GM18499 (cell line): ENCODE data around the gene TAS2R60.
"Not testable (repeated sequence)": the region's sequence is repeated elsewhere in the genome, so short reads cannot be mapped to it uniquely, and the experiment has no call there.

Experiments
- ATAC-seq: cut with Tn5 transposase; IDR thresholded peaks from one replicate; pipeline ENCODE4 v1.9.1; 2021; ENCODE audit warnings: moderate number of reproducible peaks; ENCODE audit not compliant: insufficient read depth, unreplicated experiment

Gene TAS2R60

GRCh38 chr7:143443153-143443552 lies at the start of gene TAS2R60:
Gene TAS2R60, plus strand, starts transcription at chr7:143443453. Its CDS starts 0 bp downstream, at chr7:143443453.
- ATAC-seq = no peak

- no peak for ATAC-seq
Measured at GRCh38 chr7:143394068-143394467, 49.2 kb upstream of the TAS2R60 start.

GRCh38 chr7:143394777-143395176 lies 48.5 kb upstream of the TAS2R60 start:
- no peak for ATAC-seq

GRCh38 chr7:143395187-143396149 lies 47.8 kb upstream of the TAS2R60 start:
- no peak for ATAC-seq

- ATAC-seq = no peak
Measured at GRCh38 chr7:143396182-143396581, 47.1 kb upstream of the TAS2R60 start.

GRCh38 chr7:143396625-143397556 lies 46.4 kb upstream of the TAS2R60 start:
- ATAC-seq = no peak

GRCh38 chr7:143397710-143398530 lies 45.3 kb upstream of the TAS2R60 start:
- ATAC-seq = no peak

- no peak for ATAC-seq
Measured at GRCh38 chr7:143398616-143399015, 44.6 kb upstream of the TAS2R60 start.

GRCh38 chr7:143399151-143399550 lies 44.1 kb upstream of the TAS2R60 start:
- no peak for ATAC-seq

GRCh38 chr7:143399642-143400041 lies 43.6 kb upstream of the TAS2R60 start:
- no peak for ATAC-seq

- ATAC-seq = no peak
Measured at GRCh38 chr7:143401265-143401664, 42.0 kb upstream of the TAS2R60 start.

- ATAC-seq = not testable (repeated sequence)
Measured at GRCh38 chr7:143402233-143402632, 41.0 kb upstream of the TAS2R60 start.

GRCh38 chr7:143405173-143406001 lies 37.9 kb upstream of the TAS2R60 start:
- ATAC-seq = no peak

- no peak for ATAC-seq
Measured at GRCh38 chr7:143406002-143406357, 37.3 kb upstream of the TAS2R60 start.

GRCh38 chr7:143407287-143408251 lies 35.7 kb upstream of the TAS2R60 start:
- no peak for ATAC-seq

GRCh38 chr7:143408252-143408685 lies 35.0 kb upstream of the TAS2R60 start:
- ATAC-seq = no peak

- no peak for ATAC-seq
Measured at GRCh38 chr7:143408686-143409561, 34.3 kb upstream of the TAS2R60 start, which contains the start of gene EPHA1. Gene EPHA1, minus strand, starts transcription at chr7:143408856. Its CDS starts 51 bp downstream, at chr7:143408805.
